ENCODE results near the gene APOA4. TPM values are rescaled to one million over a fixed set of nuclear protein-coding genes. Genes with fewer than 3 reads are reported as not detected.
"Not testable (repeated sequence)": the region's sequence is repeated elsewhere in the genome, so short reads cannot be mapped to it uniquely, and the experiment has no call there.

Gene APOA4
- total and polyA plus RNA-seq, 8 donors, result 0.08 to 278 (median 0.45) TPM; not detected in 4

- intact Hi-C loops (cut with DNase I; ENCODE audit: low total_unique reads), result no loop called here
- Histone ChIP-seq H3K4me3 (no peak overlapping the region), H3K36me3 (no peaks in the 10 kb centered on the region), H3K4me1 (peaks cover 4 to 18% (median 8%) of the 10 kb centered on the region in 4 donors), H3K27me3 (no peaks in the 10 kb centered on the region), H3K27ac (peak overlapping the region; percentile 34 to 84 (median 75)), H3K9me3 (no peaks in the 10 kb centered on the region)
- 79 to 89% (median 84%) methylated on average over 6 of the region's 6 CpGs for WGBS, 5 donors
- DNase-seq, result peak in 1 of 2 donors; percentile 21
- TF ChIP-seq POLR2A (IDR thresholded peaks at IDR 0.05) (no peak), POLR2AphosphoS5 (IDR thresholded peaks at IDR 0.05) (no peak), EP300 (IDR thresholded peaks at IDR 0.05) (no peak), CTCF (IDR thresholded peaks at IDR 0.05) (no peak)
Observed at GRCh38 chr11:116807601-116808261, 15.4 kb downstream of the APOA4 start.

GRCh38 chr11:116804001-116804400 lies 19.1 kb downstream of the APOA4 start:
- Histone ChIP-seq H3K9me3 (no peaks in the 10 kb centered on the region), H3K27me3 (no peaks in the 10 kb centered on the region), H3K4me1 (peaks cover 4 to 11% (median 5%) of the 10 kb centered on the region in 4 donors), H3K36me3 (no peaks in the 10 kb centered on the region), H3K27ac (no peak overlapping the region), H3K4me3 (no peak overlapping the region)
- WGBS, 5 donors, result 56 to 65% (median 61%) methylated on average over 3 of the region's 3 CpGs
- TF ChIP-seq CTCF (IDR thresholded peaks at IDR 0.05) (no peak), POLR2AphosphoS5 (IDR thresholded peaks at IDR 0.05) (no peak), EP300 (IDR thresholded peaks at IDR 0.05) (no peak), POLR2A (IDR thresholded peaks at IDR 0.05) (no peak)
- no peak for DNase-seq
- intact Hi-C loops (cut with DNase I; ENCODE audit: low total_unique reads), result no loop called here

- H3K4me3 ChIP-seq; H3K27ac ChIP-seq; H3K36me3 ChIP-seq; H3K9me3 ChIP-seq; H3K27me3 ChIP-seq; intact Hi-C loops (cut with DNase I; ENCODE audit: low total_unique reads); DNase-seq: not testable (repeated sequence)
- peaks cover 0 to 15% (median 2%) of the 10 kb centered on the region in 4 donors for H3K4me1 ChIP-seq
Observed at GRCh38 chr11:116801662-116802061, 21.4 kb downstream of the APOA4 start.

- Histone ChIP-seq H3K4me1 (peaks cover 0 to 15% (median 2%) of the 10 kb centered on the region in 4 donors), H3K9me3 (no peaks in the 10 kb centered on the region), H3K36me3 (no peaks in the 10 kb centered on the region), H3K4me3 (no peak overlapping the region), H3K27me3 (no peaks in the 10 kb centered on the region), H3K27ac (no peak overlapping the region)
- DNase-seq, result no peak
- WGBS, 5 donors, result 92 to 96% (median 94%) methylated on average over 2 of the region's 2 CpGs
- intact Hi-C loops (cut with DNase I; ENCODE audit: low total_unique reads), result no loop called here
- no peak for TF ChIP-seq CTCF (IDR thresholded peaks at IDR 0.05)
- no peak for TF ChIP-seq POLR2AphosphoS5 (IDR thresholded peaks at IDR 0.05)
- TF ChIP-seq EP300 (IDR thresholded peaks at IDR 0.05), result no peak
- TF ChIP-seq POLR2A (IDR thresholded peaks at IDR 0.05), result no peak
Observed at GRCh38 chr11:116800610-116801009, 22.5 kb downstream of the APOA4 start.

GRCh38 chr11:116798368-116798767 lies 24.7 kb downstream of the APOA4 start:
- intact Hi-C loops (cut with DNase I; ENCODE audit: low total_unique reads), result loop anchor here (10.0 kb wide), 1 partner anchor 306 kb away; no protein-coding TSS in a partner anchor
- WGBS, 5 donors, result 73 to 91% (median 79%) methylated on average over 5 of the region's 5 CpGs
- no peaks in the 10 kb centered on the region for H3K36me3 ChIP-seq
- DNase-seq, result no peak
- H3K9me3 ChIP-seq, result no peaks in the 10 kb centered on the region
- no peak overlapping the region for H3K27ac ChIP-seq
- H3K4me1 ChIP-seq, result peaks cover 0 to 15% (median 2%) of the 10 kb centered on the region in 4 donors
- TF ChIP-seq POLR2AphosphoS5 (IDR thresholded peaks at IDR 0.05) (no peak), CTCF (IDR thresholded peaks at IDR 0.05) (no peak), POLR2A (IDR thresholded peaks at IDR 0.05) (no peak), EP300 (IDR thresholded peaks at IDR 0.05) (no peak)
- H3K4me3 ChIP-seq, result no peak overlapping the region
- no peaks in the 10 kb centered on the region for H3K27me3 ChIP-seq
